ENCODE data around the gene TGFBR3L. TPM values are rescaled to one million over a fixed set of nuclear protein-coding genes. Genes with fewer than 3 reads are reported as not detected.

Gene TGFBR3L
- total and polyA plus RNA-seq, 2 of the 8 experiments (the other 6 are each of a cell fraction or from before 2014, with no cell fraction given) = 3.1 to 3.7 TPM

DNA sequence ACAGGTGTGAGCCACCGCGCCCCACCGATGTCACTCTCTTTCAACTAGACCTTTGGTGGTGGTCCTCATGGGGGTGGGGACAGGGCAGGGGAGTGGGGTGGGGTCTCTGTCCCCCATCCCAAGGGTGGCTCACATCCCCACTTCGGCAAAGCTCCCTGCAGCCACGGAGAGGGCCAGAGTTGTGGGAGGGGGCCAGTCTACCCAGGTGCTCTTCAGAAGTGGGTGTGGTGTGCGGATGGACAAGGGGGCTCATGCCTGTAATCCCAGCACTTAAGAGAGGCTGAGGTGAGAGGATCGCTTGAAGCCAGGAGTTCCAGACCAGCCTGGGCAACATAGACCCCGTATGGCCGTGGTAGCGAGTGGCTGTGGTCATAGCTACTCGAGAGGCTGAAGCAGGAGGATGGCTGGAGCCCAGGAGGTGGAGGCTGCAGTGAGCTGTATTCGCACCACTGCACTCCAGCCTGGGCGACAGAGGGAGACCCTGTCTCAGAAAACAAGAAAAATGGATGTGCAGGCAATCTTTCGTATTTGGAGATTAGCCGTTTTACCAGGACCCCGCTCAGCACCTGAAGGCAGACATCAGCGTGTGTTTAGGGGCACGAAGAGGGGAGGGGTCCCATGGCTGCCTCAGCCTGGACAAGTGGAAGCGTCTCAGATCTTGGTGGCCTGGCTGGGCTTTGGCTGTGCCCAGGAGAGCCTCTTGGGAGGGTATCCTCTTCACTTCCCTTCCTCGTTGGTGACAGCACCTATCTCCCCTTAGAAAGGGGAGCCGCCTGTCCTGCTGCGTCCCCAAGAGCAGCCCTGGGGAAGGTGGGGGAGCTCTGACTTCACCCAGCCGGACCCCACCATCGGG, 846 bp downstream of the TGFBR3L start:
- H3K27me3 ChIP-seq (replicated peaks in 1 of 4; ENCODE audit: control insufficient read depth in 3 of 4, extremely low read depth in 1 of 4, insufficient read depth in 3 of 4, low read length in 3 of 4) = peaks cover 17 to 45% (median 39%) of the 10 kb centered on the region in 4 experiments; a peak in 6 of 7 replicates

More for the DNA sequence above, 846 bp downstream of the TGFBR3L start:
- no peak overlapping the region for H2BK15ac ChIP-seq (ENCODE audit: low read length)
- no peak overlapping the region for H3K4ac ChIP-seq (replicated peaks; ENCODE audit: insufficient read length, low read depth, low read length)
- FAIRE-seq = no peak
- no peak overlapping the region for H3K27ac ChIP-seq (ENCODE audit: low read depth, low read length)
- WGBS, 2 experiments (ENCODE audit: extremely low coverage in 1 of 2, insufficient coverage in 1 of 2, insufficient read length in 1 of 2, insufficient replicate concordance in 2 of 2, low coverage in 1 of 2, low lambda C conversion rate in 2 of 2, missing lambda C conversion rate in 1 of 2) = 70% methylated on average over 22 of the region's 24 CpGs; no CpG with 5 or more reads in 1 of the 2 experiments
- no peak overlapping the region for H3K23ac ChIP-seq (ENCODE audit: insufficient read length)
- H3K4me2 ChIP-seq (ENCODE audit: insufficient read depth in 1 of 2, low read depth in 2 of 2, low read length in 2 of 2) = peak overlapping the region; percentile 86 to 94
- H3K23me2 ChIP-seq (ENCODE audit: low read depth, low read length) = peaks cover 17% of the 10 kb centered on the region; the same call in 1 of the 2 replicates
- H4K91ac ChIP-seq (replicated peaks; ENCODE audit: insufficient read length, low read length) = peak overlapping the region; percentile 3
- 0 out of 2 replicates have a peak overlapping the region, but pooled peaks have one; percentile 11 for H2AK5ac ChIP-seq (ENCODE audit: low read depth, low read length)
- H3K36me3 ChIP-seq (ENCODE audit: control insufficient read depth in 2 of 4, insufficient read depth in 4 of 4, low read length in 3 of 4) = peaks cover 5 to 23% (median 12%) of the 10 kb centered on the region in 4 experiments; a peak in 4 of 8 replicates
- no peaks in the 10 kb centered on the region for H3K79me2 ChIP-seq (ENCODE audit: control insufficient read depth in 1 of 2, insufficient read depth in 2 of 2, low read length in 2 of 2)
- H3K4me3 ChIP-seq (ENCODE audit: extremely low read depth in 1 of 4, insufficient read depth in 2 of 4, low read depth in 3 of 4, low read length in 4 of 4) = peak overlapping the region; percentile 29 to 64 (median 34); a peak in 7 of 8 replicates
- ChIA-PET CTCF (ENCODE audit: partially characterized antibody) (interaction anchor here (0.8 to 9.0 kb wide), 16 partner anchors 7 to 203 kb away, joined by 3 to 112 read pairs (median 6); partner anchors contain the start of genes LRRC8E, MAP2K7, PRR36 and TIMM44), POLR2A (ENCODE audit: partially characterized antibody) (interaction anchor here (0.5 to 10.6 kb wide), 15 partner anchors 11 to 285 kb away, joined by 3 to 106 read pairs (median 4); partner anchors contain the start of genes CTXN1, MAP2K7, PRR36 and TIMM44)
- no peak for TF ChIP-seq RNF2 (IDR thresholded peaks at IDR 0.05; ENCODE audit: borderline replicate concordance, low read depth, low read length, missing control alignments, poor library complexity, severe bottlenecking)
- TF ChIP-seq CBX5 (IDR thresholded peaks at IDR 0.05; ENCODE audit: low read depth, low read length) = no peak
- no peak overlapping the region for H2BK12ac ChIP-seq (ENCODE audit: low read depth, low read length)
- H4K20me1 ChIP-seq (replicated peaks in 1 of 2; ENCODE audit: control insufficient read depth in 1 of 2, insufficient read depth in 2 of 2, low read length in 2 of 2) = peaks cover 2 to 6% of the 10 kb centered on the region in 2 experiments
- H4K5ac ChIP-seq (ENCODE audit: insufficient read length, low read depth, low read length) = no peak overlapping the region
- H3K4me1 ChIP-seq (replicated peaks in 1 of 4; ENCODE audit: control insufficient read depth in 3 of 4, insufficient read depth in 4 of 4, low read length in 3 of 4) = peaks cover 0 to 15% (median 8%) of the 10 kb centered on the region in 4 experiments; a peak in 5 of 7 replicates
- no peaks in the 10 kb centered on the region for H3K79me1 ChIP-seq (ENCODE audit: low read depth, low read length)
- no peak overlapping the region for H2BK5ac ChIP-seq (ENCODE audit: low read depth, low read length)
- no peak overlapping the region for H3K9ac ChIP-seq (replicated peaks in 1 of 4; ENCODE audit: extremely low read depth in 1 of 4, low read depth in 3 of 4, low read length in 3 of 4)
- no peak overlapping the region for H4K8ac ChIP-seq (ENCODE audit: extremely low read depth, insufficient read depth, low read length)
- H3K9me3 ChIP-seq (ENCODE audit: insufficient read depth in 2 of 2, low read depth in 1 of 2, low read length in 1 of 2) = no peaks in the 10 kb centered on the region
- no peak overlapping the region; the same call in 1 of the 2 replicates for H3K18ac ChIP-seq (ENCODE audit: extremely low read depth, low read length)
- no peak overlapping the region for H2AFZ ChIP-seq (ENCODE audit: low read length)
- DNase-seq (ENCODE audit: low read depth in 1 of 2, low spot score in 2 of 2) = no peak
- H2BK120ac ChIP-seq (replicated peaks; ENCODE audit: low read depth, low read length) = no peak overlapping the region
- no peak overlapping the region for H2BK20ac ChIP-seq (ENCODE audit: low read length)
- peak overlapping the region; percentile 59 for H3K56ac ChIP-seq (replicated peaks; ENCODE audit: insufficient read length, low read depth, low read length)
- no peak overlapping the region for H3K14ac ChIP-seq (ENCODE audit: insufficient read length)

Measured in H1 (cell line).